ENCODE measurements around the gene CTXN1.

The CTXN1 gene

DNA sequence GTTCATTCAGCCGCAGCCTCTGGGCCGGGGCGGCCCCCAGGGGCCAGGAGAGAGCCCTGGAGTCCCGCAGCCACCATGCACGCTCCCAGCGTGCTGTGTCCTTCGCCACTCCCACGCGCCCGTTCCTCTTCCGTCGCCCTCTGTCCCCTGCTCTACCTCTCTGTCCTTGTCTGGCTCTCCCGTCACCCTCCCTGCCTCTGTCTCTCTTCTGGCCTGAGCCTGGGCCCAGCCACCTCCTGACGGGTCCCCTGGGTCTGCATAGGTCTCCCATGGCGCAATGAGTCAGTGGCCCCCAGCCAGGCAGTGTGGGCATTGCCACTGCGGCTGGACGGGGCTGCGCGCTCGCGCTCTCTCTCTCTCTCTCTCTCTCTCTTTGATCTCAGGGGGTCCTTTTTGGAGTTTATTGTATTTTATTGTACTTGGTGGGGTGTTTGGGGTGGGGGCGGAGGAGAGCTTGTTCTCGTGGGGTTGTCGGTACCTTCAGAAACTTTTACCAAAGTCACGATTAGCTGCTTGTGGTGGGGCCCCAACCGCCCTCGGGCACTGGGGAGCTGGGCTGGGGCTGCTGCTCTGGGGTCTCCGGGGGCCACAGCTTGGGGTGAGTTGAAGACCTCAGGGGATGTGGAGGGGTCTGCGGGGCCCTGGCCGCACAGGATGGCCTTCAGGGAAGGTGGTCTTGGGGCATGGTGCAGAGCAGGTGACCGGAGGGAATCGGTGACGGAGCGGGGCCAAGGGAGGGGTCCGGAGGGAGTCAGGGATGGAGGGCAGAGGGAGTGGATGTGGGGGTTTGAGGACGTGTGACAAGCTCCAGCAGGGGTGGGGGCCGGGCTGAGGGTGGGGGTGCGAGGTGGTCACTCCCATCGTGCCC is 13.0 kb downstream of the CTXN1 start:
- FAIRE-seq: no peak

- no peak for FAIRE-seq
Measured at GRCh38 chr19:7912144-7912696, 13.7 kb downstream of the CTXN1 start.

DNA sequence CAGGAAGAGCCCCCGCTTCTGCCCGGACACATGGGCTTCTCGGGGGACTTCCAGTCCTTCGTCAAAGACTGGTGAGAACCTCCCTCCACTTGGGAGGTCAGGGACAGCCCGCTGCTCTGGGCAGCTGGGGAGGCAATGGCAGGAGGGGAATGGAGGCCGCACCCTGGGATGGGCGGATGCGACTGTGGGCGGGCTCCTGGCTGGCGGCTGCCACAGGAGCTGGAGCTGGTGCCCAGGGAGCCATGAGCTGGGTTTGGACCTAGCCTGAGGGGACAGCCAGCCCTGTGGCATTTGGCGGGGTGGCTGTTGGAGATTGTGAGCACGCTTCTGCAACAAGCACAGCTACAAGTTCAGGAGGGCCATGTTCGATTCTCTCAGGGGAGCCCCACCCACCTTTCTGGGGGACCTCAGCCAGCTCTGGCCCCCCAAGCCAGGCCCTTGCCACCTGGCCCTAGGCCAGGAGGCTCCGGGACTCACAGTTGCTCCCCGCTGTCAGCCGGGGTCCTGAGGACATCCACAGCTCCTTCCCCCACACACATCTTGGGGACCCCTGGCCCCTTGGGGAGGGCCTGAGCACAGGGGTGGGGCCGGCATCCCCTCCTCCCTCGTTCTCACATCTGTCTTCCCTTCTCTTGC is 14.3 kb downstream of the CTXN1 start:
- no peak for FAIRE-seq

- FAIRE-seq: no peak
Measured at GRCh38 chr19:7910321-7911161, 15.4 kb downstream of the CTXN1 start.

GRCh38 chr19:7909471-7910067 is 16.4 kb downstream of the CTXN1 start:
- no peak for FAIRE-seq

- no peak for FAIRE-seq
Measured at GRCh38 chr19:7908742-7909461, 17.0 kb downstream of the CTXN1 start.

DNA sequence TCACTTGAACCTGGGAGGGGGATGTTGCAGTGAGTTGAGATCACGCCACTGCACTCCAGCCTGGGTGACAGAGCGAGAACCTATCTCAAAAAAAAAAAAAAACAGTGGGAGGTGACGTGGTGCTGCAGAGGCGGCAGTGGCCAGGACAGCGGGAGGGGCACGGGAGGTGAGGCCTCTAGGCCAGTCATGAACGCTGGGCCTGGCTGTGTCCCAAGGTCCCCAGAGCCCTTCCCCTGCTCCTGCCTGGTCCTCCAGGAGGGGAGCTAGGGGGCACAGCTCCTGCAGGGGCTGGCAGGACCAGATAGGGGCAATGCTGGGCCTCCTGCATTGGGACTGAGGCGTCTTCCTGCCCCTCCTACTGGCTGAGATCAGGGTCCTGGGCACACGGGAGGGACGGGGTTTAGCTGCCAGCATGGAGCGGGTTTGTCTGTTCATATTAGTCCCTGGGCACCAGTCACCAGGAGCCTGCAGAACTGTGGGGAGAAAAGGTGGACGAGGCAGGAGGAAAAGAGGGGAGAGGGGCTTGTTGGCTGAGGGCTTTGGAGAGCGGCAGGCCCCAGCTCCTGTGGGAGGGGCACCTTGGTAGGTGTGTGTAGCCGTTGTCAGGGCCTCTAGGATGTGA is 17.7 kb downstream of the CTXN1 start:
- FAIRE-seq: no peak

- no peak for FAIRE-seq
Measured at GRCh38 chr19:7907544-7907943, 18.4 kb downstream of the CTXN1 start.

DNA sequence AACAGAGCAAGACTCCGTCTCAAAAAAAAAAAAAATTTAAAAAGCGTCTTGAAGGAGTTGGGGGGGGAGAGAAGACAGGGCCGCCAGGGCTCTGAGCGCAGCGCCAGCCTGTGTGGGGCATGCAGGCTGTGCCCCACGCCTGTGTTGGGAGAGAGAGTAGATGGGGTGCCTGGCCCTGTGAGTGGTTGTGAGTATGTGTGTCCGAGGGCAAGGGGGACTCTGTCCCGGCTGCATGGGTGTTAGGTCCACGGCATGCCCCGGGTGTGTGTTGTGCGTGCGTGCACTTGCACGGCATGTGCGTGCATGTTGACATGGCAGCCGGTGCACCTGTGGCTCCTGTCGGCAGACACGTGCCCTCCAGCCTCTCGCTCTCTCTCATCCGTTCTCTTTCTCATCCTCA is 18.8 kb downstream of the CTXN1 start:
- FAIRE-seq: no peak

- FAIRE-seq: no peak
Measured at GRCh38 chr19:7905859-7906258, 20.1 kb downstream of the CTXN1 start.

- no peak for FAIRE-seq
Measured at GRCh38 chr19:7905268-7905667, 20.7 kb downstream of the CTXN1 start.

DNA sequence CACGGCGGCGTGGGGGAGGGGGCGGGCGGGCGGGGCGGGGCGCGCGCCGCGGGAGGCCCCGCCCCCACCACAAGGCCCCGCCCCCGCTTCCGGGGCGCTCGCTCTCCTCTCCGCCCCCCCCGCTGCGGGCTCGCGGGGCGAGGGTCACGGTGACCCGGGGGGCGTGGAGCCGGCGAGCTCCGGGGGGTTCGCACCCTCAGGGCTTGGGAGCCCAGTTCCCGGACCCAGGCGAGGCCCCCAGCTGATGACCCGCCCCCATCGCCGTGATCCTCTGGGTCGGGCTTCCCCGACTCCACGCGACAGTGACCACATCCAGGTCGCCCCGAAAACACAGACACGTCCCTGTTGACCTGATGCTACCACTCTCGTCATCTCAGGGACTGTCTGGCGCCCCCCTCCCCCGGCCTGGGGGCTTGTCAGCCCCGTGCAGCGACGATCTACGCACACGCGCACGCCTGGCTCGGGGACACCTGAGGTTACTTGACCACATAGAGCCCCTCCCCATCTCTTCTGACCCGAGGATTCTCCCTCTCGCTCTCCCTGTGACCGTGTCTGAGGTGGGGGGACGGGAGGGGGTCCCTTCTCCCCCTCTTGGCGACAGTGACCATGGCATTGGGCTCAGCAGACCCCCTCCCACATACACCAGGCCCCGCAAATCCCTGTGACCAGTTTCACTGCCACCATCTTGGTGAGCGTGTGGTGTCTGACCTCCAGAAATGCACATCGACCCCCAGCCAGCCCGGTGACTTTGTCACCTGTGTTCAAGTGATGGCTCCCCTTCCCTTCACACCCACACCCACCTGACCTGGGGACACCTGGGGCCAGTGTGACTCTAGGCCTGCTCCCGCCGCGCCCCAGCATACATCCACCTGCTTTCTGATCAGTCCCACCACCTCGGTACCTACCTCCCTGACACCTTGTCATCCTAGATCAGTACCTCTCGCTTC is 21.6 kb downstream of the CTXN1 start:
- no peak for FAIRE-seq

DNA sequence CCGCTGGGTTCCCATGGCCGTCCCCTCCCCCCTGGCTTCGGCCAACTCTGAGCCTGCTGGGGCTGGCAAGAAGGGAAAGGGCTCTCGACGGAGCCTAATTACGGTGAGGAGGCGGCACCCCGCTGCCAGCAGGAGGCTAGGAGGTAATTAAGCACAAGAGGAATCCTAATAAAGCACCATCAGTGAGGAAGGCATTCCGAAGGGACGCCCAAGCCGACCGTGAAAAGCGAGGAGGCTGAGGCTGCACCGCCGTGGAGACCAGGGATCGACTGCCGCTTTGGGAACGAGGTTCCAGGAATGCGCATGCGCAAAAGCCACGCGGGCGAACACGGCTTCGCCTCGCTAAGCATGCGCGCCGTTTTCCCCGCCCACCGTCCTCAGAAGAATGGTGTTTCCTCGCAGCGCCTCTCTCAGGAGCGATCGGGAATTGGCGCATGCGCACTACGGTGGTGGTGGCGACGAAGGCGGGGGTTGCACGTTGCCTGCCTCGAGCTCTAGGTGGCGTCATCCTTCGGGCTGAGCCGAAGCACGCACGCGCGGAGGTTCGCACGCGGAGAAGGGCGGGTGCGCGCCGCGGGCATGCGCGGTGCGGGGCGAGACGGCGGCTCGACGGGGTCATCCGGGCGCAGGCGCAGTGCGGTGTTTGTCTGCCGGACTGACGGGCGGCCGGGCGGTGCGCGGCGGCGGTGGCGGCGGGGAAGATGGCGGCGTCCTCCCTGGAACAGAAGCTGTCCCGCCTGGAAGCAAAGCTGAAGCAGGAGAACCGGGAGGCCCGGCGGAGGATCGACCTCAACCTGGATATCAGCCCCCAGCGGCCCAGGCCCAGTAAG is 22.5 kb downstream of the CTXN1 start, which contains the start of gene MAP2K7:
MAP2K7 (plus strand) TSS at position 634 of the 830 bp plus-strand sequence; CDS start at position 702, 68 bp downstream.
- FAIRE-seq: no peak

GRCh38 chr19:7902796-7903243 is 23.1 kb downstream of the CTXN1 start:
- no peak for FAIRE-seq

DNA sequence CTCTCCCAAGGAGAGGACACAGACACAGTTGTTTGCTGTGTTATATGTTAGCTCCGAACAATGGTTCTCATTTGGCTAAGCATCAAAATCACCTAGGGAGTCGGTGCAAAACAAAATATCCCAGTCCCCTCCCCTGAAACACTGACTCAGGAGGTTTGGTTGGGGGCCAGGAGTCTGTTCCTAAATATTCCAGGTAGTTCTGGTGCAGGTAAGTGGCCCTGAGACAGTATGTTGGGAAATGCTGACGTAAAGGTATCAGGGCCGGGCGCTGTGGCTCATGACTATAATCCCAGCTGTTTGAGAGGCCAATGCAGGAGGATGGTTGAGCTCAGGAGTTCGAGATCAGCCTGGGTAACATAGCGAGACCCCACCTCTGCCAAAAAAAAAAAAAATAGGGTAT is 24.6 kb downstream of the CTXN1 start:
- FAIRE-seq: no peak

- no peak for FAIRE-seq
Measured at GRCh38 chr19:7900931-7901330, 25.0 kb downstream of the CTXN1 start.

DNA sequence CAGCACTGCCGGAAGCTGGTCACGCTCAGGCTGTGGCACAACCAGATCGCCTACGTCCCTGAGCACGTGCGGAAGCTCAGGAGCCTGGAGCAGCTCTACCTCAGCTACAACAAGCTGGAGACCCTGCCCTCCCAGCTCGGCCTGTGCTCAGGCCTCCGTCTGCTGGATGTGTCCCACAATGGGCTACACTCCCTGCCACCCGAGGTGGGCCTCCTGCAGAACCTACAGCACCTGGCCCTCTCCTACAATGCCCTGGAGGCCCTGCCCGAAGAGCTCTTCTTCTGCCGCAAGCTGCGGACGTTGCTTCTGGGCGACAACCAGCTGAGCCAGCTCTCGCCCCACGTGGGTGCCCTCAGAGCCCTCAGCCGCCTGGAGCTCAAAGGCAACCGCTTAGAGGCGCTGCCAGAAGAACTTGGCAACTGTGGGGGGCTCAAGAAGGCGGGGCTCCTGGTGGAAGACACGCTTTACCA is 25.5 kb downstream of the CTXN1 start:
- no peak for FAIRE-seq

GRCh38 chr19:7899751-7900378 is 26.1 kb downstream of the CTXN1 start:
- no peak for FAIRE-seq

All from colon (tissue), 2 donors.